Measurements from ENCODE around the gene THRSP. TPM values are rescaled to one million over a fixed set of nuclear protein-coding genes. Genes with fewer than 3 reads are reported as not detected.

Gene THRSP
- polyA plus RNA-seq, 2 of the 4 experiments (the other 2 are of a cell fraction) = not detected

DNA sequence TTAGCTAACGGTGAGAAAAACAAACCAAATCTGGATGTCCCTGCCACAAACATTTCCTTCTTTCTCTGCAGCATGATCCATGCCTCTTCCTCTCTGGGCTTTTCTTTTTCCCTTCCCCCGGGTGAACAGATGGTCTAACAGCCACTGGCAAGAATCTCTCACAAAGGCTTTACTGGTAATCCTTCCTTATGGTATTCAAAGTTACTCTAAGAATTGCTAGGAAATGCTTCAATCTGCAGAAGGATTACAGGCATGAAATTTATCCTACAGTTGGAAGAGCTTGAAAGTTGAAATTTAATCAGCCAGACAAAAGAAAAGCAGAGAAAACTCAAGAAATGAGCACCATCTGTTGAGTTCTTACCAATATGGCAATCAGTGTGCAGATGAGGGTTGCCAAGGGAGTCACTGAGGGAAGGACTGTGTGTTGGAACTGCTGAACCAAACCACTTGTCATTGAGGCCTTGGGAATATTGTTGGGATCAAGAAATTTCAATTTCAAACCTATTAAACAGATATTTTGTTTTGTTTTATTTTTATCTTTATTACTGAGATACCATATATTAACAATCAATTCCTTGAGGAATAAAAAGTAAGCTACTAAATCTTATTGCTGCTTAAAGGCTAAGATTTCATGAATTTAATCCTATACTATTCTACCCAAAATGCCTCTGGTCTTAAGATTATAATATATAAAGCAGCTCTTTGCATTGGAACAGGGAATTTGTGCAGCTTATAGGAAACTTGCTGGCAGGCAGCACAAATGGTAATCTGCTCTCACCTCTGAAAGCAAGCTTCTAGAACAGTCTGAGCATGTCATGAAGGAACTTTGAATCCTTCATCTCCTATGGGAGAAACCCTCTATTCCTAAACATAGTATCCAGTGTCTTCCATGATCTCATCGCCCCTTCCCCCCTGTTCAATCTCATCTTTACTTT, 45.7 kb downstream of the THRSP start:
- FAIRE-seq (no peak), ATAC-seq (no peak), DNase-seq (ENCODE audit: low read depth in 1 of 2, low spot score in 1 of 2) (no peak)
- CTCF ChIA-PET = interaction anchor here (0.6 kb wide), 1 partner anchor 128 kb away, joined by 4 read pairs; no protein-coding TSS in a partner anchor
- POLR2A ChIA-PET = no interaction called here
- WGBS (ENCODE audit: missing lambda C conversion rate) = 91% methylated on average over 3 of the region's 3 CpGs
- Histone ChIP-seq H3K9me3 (no peaks in the 10 kb centered on the region), H3K4me2 (no peak overlapping the region), H3K27ac (no peak overlapping the region), H3K4me1 (no peaks in the 10 kb centered on the region), H3K4me3 (no peak overlapping the region)
- TF ChIP-seq RAD21 (conservative IDR thresholded peaks at IDR 0.05 in 1 of 2, IDR thresholded peaks at IDR 0.05 in 1 of 2) = no peak

DNA sequence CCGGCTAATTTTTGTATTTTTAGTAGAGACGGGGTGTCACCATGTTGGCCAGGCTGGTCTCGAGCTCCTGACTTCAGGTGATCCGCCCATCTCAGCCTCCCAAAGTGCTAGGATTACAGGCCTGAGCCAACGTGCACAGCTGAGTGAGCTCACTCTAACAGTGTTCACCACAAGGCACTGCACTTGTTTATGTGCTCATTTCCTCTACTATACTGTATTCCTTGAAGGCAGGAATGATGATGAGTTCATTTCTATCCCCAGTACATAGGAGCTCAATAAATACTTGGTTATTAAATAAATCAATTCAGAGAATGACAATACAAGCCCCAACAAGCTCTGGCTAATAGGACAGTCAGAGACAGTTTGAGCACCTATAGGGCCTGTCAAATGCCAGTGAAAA, 46.7 kb downstream of the THRSP start:
- ATAC-seq (no peak), DNase-seq (ENCODE audit: low read depth in 1 of 2, low spot score in 1 of 2) (no peak), FAIRE-seq (no peak)
- no peaks in the 10 kb centered on the region for H3K4me1 ChIP-seq
- no peak overlapping the region for H3K27ac ChIP-seq
- no peaks in the 10 kb centered on the region for H3K9me3 ChIP-seq
- ChIA-PET CTCF (no interaction called here), POLR2A (no interaction called here)
- no peak overlapping the region for H3K4me3 ChIP-seq
- H3K4me2 ChIP-seq = no peak overlapping the region
- 97% methylated on average over 5 of the region's 5 CpGs for WGBS (ENCODE audit: missing lambda C conversion rate)
- TF ChIP-seq, protein P1, sequence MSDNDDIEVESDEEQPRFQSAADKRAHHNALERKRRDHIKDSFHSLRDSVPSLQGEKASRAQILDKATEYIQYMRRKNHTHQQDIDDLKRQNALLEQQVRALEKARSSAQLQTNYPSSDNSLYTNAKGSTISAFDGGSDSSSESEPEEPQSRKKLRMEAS (IDR thresholded peaks at IDR 0.05) = no peak
- TF ChIP-seq EHF (CRISPR knock-in tag; IDR thresholded peaks at IDR 0.05) (no peak), CBX2 (IDR thresholded peaks at IDR 0.05; ENCODE audit: borderline replicate concordance, low read depth) (no peak), KDM1A (IDR thresholded peaks at IDR 0.05; ENCODE audit: low read depth) (no peak)
- TF ChIP-seq, protein P2, sequence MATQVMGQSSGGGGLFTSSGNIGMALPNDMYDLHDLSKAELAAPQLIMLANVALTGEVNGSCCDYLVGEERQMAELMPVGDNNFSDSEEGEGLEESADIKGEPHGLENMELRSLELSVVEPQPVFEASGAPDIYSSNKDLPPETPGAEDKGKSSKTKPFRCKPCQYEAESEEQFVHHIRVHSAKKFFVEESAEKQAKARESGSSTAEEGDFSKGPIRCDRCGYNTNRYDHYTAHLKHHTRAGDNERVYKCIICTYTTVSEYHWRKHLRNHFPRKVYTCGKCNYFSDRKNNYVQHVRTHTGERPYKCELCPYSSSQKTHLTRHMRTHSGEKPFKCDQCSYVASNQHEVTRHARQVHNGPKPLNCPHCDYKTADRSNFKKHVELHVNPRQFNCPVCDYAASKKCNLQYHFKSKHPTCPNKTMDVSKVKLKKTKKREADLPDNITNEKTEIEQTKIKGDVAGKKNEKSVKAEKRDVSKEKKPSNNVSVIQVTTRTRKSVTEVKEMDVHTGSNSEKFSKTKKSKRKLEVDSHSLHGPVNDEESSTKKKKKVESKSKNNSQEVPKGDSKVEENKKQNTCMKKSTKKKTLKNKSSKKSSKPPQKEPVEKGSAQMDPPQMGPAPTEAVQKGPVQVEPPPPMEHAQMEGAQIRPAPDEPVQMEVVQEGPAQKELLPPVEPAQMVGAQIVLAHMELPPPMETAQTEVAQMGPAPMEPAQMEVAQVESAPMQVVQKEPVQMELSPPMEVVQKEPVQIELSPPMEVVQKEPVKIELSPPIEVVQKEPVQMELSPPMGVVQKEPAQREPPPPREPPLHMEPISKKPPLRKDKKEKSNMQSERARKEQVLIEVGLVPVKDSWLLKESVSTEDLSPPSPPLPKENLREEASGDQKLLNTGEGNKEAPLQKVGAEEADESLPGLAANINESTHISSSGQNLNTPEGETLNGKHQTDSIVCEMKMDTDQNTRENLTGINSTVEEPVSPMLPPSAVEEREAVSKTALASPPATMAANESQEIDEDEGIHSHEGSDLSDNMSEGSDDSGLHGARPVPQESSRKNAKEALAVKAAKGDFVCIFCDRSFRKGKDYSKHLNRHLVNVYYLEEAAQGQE (IDR thresholded peaks at IDR 0.05) = no peak

DNA sequence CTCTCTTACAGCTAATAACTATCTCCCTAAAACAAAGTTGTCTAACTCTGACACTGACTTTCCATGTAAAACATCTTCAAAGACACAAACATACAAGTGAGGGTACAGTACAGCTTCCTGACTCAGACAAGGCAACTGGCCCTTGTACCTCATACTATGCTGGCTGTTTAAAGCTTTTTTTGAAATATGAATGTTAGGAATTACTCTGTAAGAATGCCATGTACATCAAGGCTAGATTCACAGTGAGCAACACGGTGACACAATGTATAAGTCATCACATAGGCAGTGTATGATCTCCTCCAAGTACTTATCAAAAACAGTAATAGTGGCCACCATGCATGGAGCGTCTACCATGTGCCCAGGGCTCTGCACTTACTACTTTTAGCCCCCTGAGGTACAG, 47.2 kb downstream of the THRSP start:
- FAIRE-seq (no peak), DNase-seq (ENCODE audit: low read depth in 1 of 2, low spot score in 1 of 2) (no peak), ATAC-seq (no peak)
- no peak overlapping the region for H3K4me2 ChIP-seq
- ChIA-PET POLR2A (no interaction called here), CTCF (interaction anchor here (0.6 kb wide), 1 partner anchor 23 kb away, joined by 3 read pairs; no protein-coding TSS in a partner anchor)
- TF ChIP-seq, protein P3, sequence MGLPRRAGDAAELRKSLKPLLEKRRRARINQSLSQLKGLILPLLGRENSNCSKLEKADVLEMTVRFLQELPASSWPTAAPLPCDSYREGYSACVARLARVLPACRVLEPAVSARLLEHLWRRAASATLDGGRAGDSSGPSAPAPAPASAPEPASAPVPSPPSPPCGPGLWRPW (IDR thresholded peaks at IDR 0.05) = no peak
- no peak for TF ChIP-seq USF2 (IDR thresholded peaks at IDR 0.05)
- H3K4me3 ChIP-seq = no peak overlapping the region
- no peak overlapping the region for H3K27ac ChIP-seq
- 84% methylated on average over 2 of the region's 2 CpGs for WGBS (ENCODE audit: missing lambda C conversion rate)
- no peaks in the 10 kb centered on the region for H3K4me1 ChIP-seq
- no peaks in the 10 kb centered on the region for H3K9me3 ChIP-seq

GRCh38 chr11:78111298-78111697, 47.6 kb downstream of the THRSP start:
- no peak overlapping the region for H3K27ac ChIP-seq
- no peak overlapping the region for H3K4me3 ChIP-seq
- WGBS (ENCODE audit: missing lambda C conversion rate) = 70% methylated on average over 2 of the region's 2 CpGs
- ChIA-PET POLR2A (no interaction called here), CTCF (interaction anchor here (0.6 kb wide), 1 partner anchor 22 kb away, joined by 3 read pairs; no protein-coding TSS in a partner anchor)
- no peak for DNase-seq (ENCODE audit: low read depth in 1 of 2, low spot score in 1 of 2)
- FAIRE-seq = no peak
- no peaks in the 10 kb centered on the region for H3K4me1 ChIP-seq
- H3K9me3 ChIP-seq = no peaks in the 10 kb centered on the region
- ATAC-seq = no peak
- no peak overlapping the region for H3K4me2 ChIP-seq
- TF ChIP-seq JUNB (IDR thresholded peaks at IDR 0.05) (no peak), RAD21 (conservative IDR thresholded peaks at IDR 0.05 in 1 of 2, IDR thresholded peaks at IDR 0.05 in 1 of 2) (no peak), RFX5 (IDR thresholded peaks at IDR 0.05) (no peak), FOXS1 (CRISPR knock-in tag; IDR thresholded peaks at IDR 0.05) (no peak), SREBF2 (IDR thresholded peaks at IDR 0.05) (no peak), BCL3 (IDR thresholded peaks at IDR 0.05) (no peak), FOSL2 (IDR thresholded peaks at IDR 0.05) (no peak), FOSL2 (CRISPR knock-in tag; IDR thresholded peaks at IDR 0.05) (no peak), PHF8 (IDR thresholded peaks at IDR 0.05; ENCODE audit: borderline replicate concordance, low read depth) (no peak), NPAS2 (CRISPR knock-in tag; IDR thresholded peaks at IDR 0.05; ENCODE audit: borderline replicate concordance) (no peak), HMGXB4 (CRISPR knock-in tag; IDR thresholded peaks at IDR 0.05; ENCODE audit: borderline replicate concordance) (no peak), BHLHE40 (IDR thresholded peaks at IDR 0.05; ENCODE audit: low read depth, low read length) (no peak), CEBPB (IDR thresholded peaks at IDR 0.05) (no peak)

Measured in A549 (cell line).